ENCODE results near the gene CCSER1. TPM values are rescaled to one million over a fixed set of nuclear protein-coding genes. Genes with fewer than 3 reads are reported as not detected.

CCSER1 gene
- total RNA-seq, 1 donor from 2014 or later = 8.4 TPM

- no peak for TF ChIP-seq CTCF (IDR thresholded peaks at IDR 0.05)
- no peak overlapping the region for H3K4me3 ChIP-seq
- no peaks in the 10 kb centered on the region for H3K27me3 ChIP-seq (ENCODE audit: low read depth)
- DNase-seq = no peak
- no peak for ATAC-seq
- H3K27ac ChIP-seq = no peak overlapping the region
- intact Hi-C loops (cut with DNase I) = no loop called here
- no peaks in the 10 kb centered on the region for H3K36me3 ChIP-seq
- no peaks in the 10 kb centered on the region for H3K9me3 ChIP-seq
- no peaks in the 10 kb centered on the region for H3K4me1 ChIP-seq
Observed at GRCh38 chr4:90582087-90582486, 454.9 kb downstream of the CCSER1 start.

GRCh38 chr4:90584051-90584450 lies 456.9 kb downstream of the CCSER1 start:
- no peak for TF ChIP-seq CTCF (IDR thresholded peaks at IDR 0.05)
- Histone ChIP-seq H3K4me1 (no peaks in the 10 kb centered on the region), H3K36me3 (no peaks in the 10 kb centered on the region), H3K27ac (no peak overlapping the region), H3K9me3 (no peaks in the 10 kb centered on the region), H3K4me3 (no peak overlapping the region), H3K27me3 (ENCODE audit: low read depth) (no peaks in the 10 kb centered on the region)
- DNase-seq (no peak), ATAC-seq (no peak)
- intact Hi-C loops (cut with DNase I) = no loop called here

- H3K9me3 ChIP-seq = no peaks in the 10 kb centered on the region
- no peaks in the 10 kb centered on the region for H3K4me1 ChIP-seq
- intact Hi-C loops (cut with DNase I) = no loop called here
- no peak for ATAC-seq
- H3K4me3 ChIP-seq = no peak overlapping the region
- no peak overlapping the region for H3K27ac ChIP-seq
- H3K36me3 ChIP-seq = no peaks in the 10 kb centered on the region
- DNase-seq = no peak
- H3K27me3 ChIP-seq (ENCODE audit: low read depth) = no peaks in the 10 kb centered on the region
- TF ChIP-seq CTCF (IDR thresholded peaks at IDR 0.05) = no peak
Observed at GRCh38 chr4:90585961-90586360, 458.8 kb downstream of the CCSER1 start.

GRCh38 chr4:90586799-90587198 lies 459.6 kb downstream of the CCSER1 start:
- H3K36me3 ChIP-seq = no peaks in the 10 kb centered on the region
- H3K4me1 ChIP-seq = no peaks in the 10 kb centered on the region
- ATAC-seq (no peak), DNase-seq (no peak)
- intact Hi-C loops (cut with DNase I) = no loop called here
- H3K27ac ChIP-seq = no peak overlapping the region
- H3K27me3 ChIP-seq (ENCODE audit: low read depth) = no peaks in the 10 kb centered on the region
- H3K4me3 ChIP-seq = no peak overlapping the region
- TF ChIP-seq CTCF (IDR thresholded peaks at IDR 0.05) = no peak
- H3K9me3 ChIP-seq = no peaks in the 10 kb centered on the region

GRCh38 chr4:90597927-90598326 lies 470.7 kb downstream of the CCSER1 start:
- Histone ChIP-seq H3K27ac (no peak overlapping the region), H3K36me3 (no peaks in the 10 kb centered on the region), H3K4me1 (no peaks in the 10 kb centered on the region), H3K9me3 (no peaks in the 10 kb centered on the region), H3K27me3 (ENCODE audit: low read depth) (no peaks in the 10 kb centered on the region), H3K4me3 (no peak overlapping the region)
- DNase-seq = no peak
- no peak for TF ChIP-seq CTCF (IDR thresholded peaks at IDR 0.05)
- intact Hi-C loops (cut with DNase I) = no loop called here
- ATAC-seq = no peak

GRCh38 chr4:90598741-90599140 lies 471.5 kb downstream of the CCSER1 start:
- TF ChIP-seq CTCF (IDR thresholded peaks at IDR 0.05) = no peak
- ATAC-seq (no peak), DNase-seq (no peak)
- Histone ChIP-seq H3K4me1 (no peaks in the 10 kb centered on the region), H3K27me3 (ENCODE audit: low read depth) (no peaks in the 10 kb centered on the region), H3K36me3 (no peaks in the 10 kb centered on the region), H3K27ac (no peak overlapping the region), H3K4me3 (no peak overlapping the region), H3K9me3 (no peaks in the 10 kb centered on the region)
- intact Hi-C loops (cut with DNase I) = no loop called here
